Activated CD4-positive, alpha-beta T cell treated with anti-CD3 and anti-CD28 coated beads, Interleukin-2, Interleukin-6, amounts not matched to agents 100 ng/mL and 50 ng/mL, durations not matched to agents 16 hours and 8 hours (primary cell): Measurements from ENCODE around the gene GLP1R.

Source experiments
- DNase-seq: peaks from one replicate; pipeline ENCODE4 v3.0.0-alpha.2; 2020

Gene GLP1R

GRCh38 chr6:39047434-39048327 lies 900 bp upstream of the GLP1R start:
- DNase-seq = no peak

GRCh38 chr6:39049575-39050283 lies 1.1 kb downstream of the GLP1R start:
- DNase-seq = no peak

GRCh38 chr6:39050453-39051112 lies 2.0 kb downstream of the GLP1R start:
- DNase-seq = no peak

GRCh38 chr6:39051399-39052122 lies 3.0 kb downstream of the GLP1R start:
- DNase-seq = no peak

GRCh38 chr6:39053016-39053624 lies 4.5 kb downstream of the GLP1R start:
- no peak for DNase-seq

- DNase-seq = no peak
These were observed 5.4 kb downstream of the GLP1R start for GRCh38 chr6:39053854-39054576.

GRCh38 chr6:39054577-39055142 lies 6.1 kb downstream of the GLP1R start:
- DNase-seq = no peak

- no peak for DNase-seq
These were observed 7.1 kb downstream of the GLP1R start for GRCh38 chr6:39055661-39056060.

- DNase-seq = no peak
These were observed 7.6 kb downstream of the GLP1R start for GRCh38 chr6:39056191-39056590.

- no peak for DNase-seq
These were observed 8.1 kb downstream of the GLP1R start for GRCh38 chr6:39056681-39057080.

- DNase-seq = no peak
These were observed 8.9 kb downstream of the GLP1R start for GRCh38 chr6:39057251-39058155.

- no peak for DNase-seq
These were observed 10.0 kb downstream of the GLP1R start for GRCh38 chr6:39058471-39059147.

- DNase-seq = no peak
These were observed 11.1 kb downstream of the GLP1R start for GRCh38 chr6:39059496-39060310.

GRCh38 chr6:39060467-39061160 lies 12.0 kb downstream of the GLP1R start:
- no peak for DNase-seq

- DNase-seq = no peak
These were observed 12.6 kb downstream of the GLP1R start for GRCh38 chr6:39061182-39061581.

GRCh38 chr6:39061588-39061987 lies 13.0 kb downstream of the GLP1R start:
- no peak for DNase-seq

GRCh38 chr6:39062014-39062740 lies 13.6 kb downstream of the GLP1R start:
- DNase-seq = no peak
